Activated CD4-positive, CD25-positive, alpha-beta regulatory T cell treated with anti-CD3 and anti-CD28 coated beads, Interleukin-2, amount 50 U/mL, for 16 hours (primary cell): ENCODE measurements around the gene HNMT.
"Not testable (repeated sequence)": the region's sequence is repeated elsewhere in the genome, so short reads cannot be mapped to it uniquely, and the experiment has no call there.

Experiments
- DNase-seq: peaks from one replicate; pipeline ENCODE4 v3.0.0-alpha.2; 2020; ENCODE audit warnings: low read depth, low spot score

HNMT gene

GRCh38 chr2:138043588-138043987, 79.3 kb downstream of the HNMT start:
- DNase-seq, result not testable (repeated sequence)

- no peak for DNase-seq
Observed at GRCh38 chr2:138058427-138058826, 94.2 kb downstream of the HNMT start.

- DNase-seq, result no peak
Observed at GRCh38 chr2:138059487-138060300, 95.4 kb downstream of the HNMT start.

GRCh38 chr2:138060301-138060635, 96.0 kb downstream of the HNMT start:
- DNase-seq, result no peak

GRCh38 chr2:138061961-138062360, 97.7 kb downstream of the HNMT start:
- no peak for DNase-seq

- DNase-seq, result no peak
Observed at GRCh38 chr2:138063181-138063580, 98.9 kb downstream of the HNMT start.
